Stimulated activated CD8-positive, alpha-beta memory T cell treated with anti-CD3 and anti-CD28 coated beads, Interleukin-12 subunit alpha, Interleukin-12 subunit beta, amount 100 ng/mL, for 1 hour (primary cell): Measurements from ENCODE around the gene CFAP74.

ENCODE experiments used
- DNase-seq: peaks from one replicate; pipeline ENCODE4 v3.0.0-alpha.2; 2020; ENCODE audit warnings: low read depth

Gene CFAP74

GRCh38 chr1:1916851-1917251 is 86.7 kb downstream of the CFAP74 start:
- no peak for DNase-seq

GRCh38 chr1:1915911-1916840 is 87.4 kb downstream of the CFAP74 start:
- DNase-seq = no peak

- DNase-seq = no peak
Measured at GRCh38 chr1:1914971-1915692, 88.5 kb downstream of the CFAP74 start, which contains the start of gene CALML6. TSS of gene CALML6 (plus strand) at chr1:1915260. CDS start at chr1:1915281, 21 bp downstream.

DNA sequence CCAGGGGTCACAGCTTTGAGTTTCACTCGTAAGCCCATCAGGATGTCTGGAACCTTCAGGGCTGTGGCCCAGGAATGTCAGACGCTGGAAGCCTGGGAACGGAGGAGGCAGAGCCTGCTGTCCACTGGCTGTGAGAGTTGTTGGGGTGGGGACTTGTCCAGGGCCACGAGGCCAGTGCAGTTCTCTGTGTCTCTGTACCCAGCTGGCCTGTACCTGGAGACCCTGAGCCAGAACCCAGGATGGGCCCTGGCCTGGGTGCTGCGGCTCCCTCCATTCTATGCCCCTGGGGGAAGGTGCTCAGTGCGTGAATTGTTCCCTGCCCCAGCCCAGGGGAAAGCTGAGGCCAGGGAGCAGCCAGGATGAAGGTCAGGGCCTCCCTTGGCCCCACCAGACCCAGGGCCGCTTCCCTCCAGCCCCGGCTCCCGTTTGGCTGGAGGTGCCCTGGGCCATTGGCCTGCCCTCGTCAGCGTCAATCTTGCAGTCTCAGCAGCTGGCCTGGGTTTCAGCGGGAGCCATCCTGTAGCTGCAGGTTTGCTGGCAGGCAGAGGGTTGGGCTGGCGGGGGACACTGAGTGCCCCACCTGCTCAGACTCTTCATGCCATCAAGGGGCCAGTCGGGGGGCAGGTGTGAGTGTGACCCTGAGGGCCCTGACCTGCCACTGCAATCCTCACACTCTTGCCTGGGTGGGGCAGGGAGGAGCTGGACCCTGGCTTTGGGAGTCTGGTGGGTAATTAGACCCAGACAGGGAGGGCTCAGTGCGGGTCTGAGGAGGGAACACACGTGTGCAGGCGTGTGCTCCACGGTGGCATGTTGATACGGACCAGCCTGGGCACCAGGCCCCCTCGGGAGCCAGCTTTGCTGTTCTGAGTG is 89.2 kb downstream of the CFAP74 start:
- DNase-seq = no peak

DNA sequence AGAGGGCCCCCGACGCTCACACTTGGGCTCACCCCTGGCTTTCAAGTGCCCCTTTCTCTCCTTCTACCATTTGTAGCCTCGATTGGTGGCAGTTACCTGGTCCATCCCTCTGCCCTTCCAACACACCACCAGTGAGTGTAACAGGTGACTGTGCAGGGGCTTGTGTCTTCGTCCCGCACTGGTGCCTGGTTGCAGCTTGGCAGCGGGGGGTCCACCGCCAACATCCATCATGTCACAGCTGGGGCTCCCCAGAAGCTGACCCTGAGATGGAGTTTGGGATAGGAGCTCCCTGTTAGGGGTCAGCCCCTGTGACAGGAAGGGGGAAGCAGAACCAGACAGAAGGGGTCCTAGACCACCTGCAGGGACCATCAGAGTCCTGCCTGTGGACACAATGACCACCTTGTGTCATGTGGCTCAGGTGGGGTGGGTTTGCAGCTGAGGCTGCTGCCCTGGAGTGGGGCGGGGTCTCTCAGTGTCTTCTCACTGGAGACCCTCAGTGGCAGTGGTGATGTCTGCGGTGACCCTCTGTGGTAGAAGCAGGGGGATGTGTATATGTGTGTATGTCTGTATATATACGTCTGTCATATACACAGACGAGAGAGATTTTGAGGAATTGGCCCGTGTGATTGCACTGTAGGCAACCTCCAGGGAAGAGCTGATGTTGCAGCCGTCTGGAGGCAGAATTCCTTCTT is 92.1 kb downstream of the CFAP74 start:
- no peak for DNase-seq

- no peak for DNase-seq
Measured at GRCh38 chr1:1910651-1911331, 92.8 kb downstream of the CFAP74 start.

DNA sequence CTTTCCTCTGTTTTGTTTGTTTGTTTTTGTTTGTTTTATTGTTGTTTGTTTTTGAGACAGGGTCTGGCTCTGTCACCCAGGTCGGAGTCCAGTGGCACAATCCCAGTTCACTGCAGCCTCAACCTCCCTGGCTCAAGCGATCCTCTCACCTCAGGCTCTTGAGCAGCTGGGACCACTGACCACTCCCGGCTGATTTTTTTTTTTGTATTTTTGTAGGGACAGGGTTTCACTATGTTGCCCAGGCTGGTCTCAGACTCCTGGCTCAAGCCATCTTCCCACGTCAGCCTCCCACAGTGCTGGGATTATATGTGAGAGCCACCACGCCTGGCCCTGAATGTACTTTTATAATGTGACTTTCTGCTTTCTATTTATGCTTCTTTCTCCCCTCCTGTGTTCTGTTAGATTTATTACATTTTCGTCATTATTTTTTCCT is 93.5 kb downstream of the CFAP74 start:
- no peak for DNase-seq

GRCh38 chr1:1908506-1908791 is 95.1 kb downstream of the CFAP74 start:
- DNase-seq = no peak

- no peak for DNase-seq
Measured at GRCh38 chr1:1907098-1907736, 96.4 kb downstream of the CFAP74 start.

DNA sequence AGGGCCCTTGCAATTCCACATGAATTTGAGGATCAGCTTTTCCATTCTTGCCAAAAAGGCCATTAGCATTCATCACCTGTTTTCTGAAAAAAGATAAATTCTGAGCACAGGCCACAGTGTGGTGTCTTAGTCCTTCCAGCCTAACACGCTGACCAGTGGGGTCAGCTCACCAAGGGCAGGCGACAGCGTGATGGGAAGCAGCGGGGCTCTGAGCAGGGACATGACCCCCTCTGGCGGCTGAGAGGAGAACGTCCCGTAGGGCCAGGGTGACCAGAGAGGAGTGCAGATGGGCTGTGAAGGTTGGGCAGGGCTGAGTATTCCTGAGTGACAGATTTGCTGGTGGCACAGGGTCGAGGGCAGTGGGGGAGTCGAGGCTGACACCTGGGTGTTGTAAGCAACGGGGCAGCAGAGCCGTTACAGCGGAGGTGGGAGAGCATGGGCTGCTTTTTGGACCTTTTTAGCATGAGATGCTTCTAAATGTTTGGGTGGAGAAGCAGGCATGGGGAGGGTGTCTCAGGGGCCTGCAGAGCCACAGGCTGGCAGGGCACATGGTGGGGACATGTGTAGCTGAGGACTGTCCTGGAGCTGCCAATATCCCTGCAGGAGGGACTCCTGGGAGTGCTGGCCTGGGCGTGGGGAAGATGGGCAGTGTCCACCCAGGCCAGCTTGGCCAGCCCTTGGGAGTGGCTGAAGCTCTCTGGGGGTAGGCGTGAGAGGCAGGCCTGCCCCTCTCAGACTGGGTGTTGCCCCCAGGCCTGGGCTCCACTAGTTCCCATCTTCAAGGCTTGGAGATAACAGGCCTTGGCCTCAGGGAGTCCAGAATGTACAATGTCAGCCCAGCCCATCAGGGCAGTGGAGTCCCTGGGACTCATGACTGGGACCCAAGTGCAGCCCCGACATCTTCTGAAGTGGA is 97.1 kb downstream of the CFAP74 start:
- DNase-seq = peak; percentile 50

DNA sequence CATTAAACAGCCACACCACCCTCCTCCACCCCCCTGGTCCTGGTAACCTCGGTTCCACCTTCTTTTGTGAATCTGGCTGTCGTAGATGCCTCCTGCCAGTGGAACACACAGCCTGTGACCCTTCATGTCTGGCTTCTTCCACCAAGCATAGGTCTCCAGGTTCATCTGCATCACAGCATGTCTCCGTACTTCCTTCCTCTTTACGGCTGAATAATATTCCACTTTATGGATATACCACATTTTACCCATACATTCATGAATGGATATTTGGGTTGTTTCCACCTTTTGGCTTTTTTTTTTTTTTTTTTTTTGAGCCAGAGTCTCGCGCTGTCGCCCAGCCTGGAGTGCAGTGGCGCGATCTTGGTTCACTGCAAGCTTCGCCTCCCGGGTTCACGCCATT is 100.4 kb downstream of the CFAP74 start:
- no peak for DNase-seq

DNA sequence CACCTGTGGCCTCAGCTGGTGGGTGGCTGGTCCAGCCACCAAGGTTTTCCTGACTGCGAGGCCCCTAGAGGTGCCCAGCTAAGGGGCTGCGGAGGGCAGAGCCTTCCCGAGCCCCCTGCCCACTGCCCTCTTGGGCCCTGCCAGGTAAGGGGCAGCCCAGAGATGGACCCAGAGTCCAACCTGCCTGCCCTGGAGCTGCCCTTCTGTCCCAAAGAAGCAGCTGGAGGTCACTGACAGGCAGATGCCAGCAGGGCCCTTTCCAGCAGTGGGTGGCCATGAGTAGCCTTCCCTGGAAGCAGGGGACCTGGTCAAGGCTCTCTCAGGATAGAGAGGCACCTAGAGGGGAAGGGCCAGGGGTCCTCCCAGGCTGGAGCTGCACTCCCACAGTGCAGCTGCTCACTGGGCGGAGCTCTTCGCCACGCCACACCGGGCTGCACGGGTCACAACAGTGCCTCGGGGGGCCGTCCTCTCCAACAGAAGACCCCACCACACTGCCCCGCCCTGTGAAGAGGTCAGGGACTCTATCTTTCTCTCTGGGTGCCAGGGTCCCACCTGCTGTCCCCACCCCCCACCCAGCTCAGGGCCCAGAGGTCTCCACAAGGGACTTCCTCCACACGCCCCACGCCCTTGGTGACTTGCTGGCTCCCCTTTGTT is 101.8 kb downstream of the CFAP74 start:
- DNase-seq = no peak

- no peak for DNase-seq
Measured at GRCh38 chr1:1900883-1901640, 102.5 kb downstream of the CFAP74 start.

- DNase-seq = no peak
Measured at GRCh38 chr1:1899967-1900327, 103.6 kb downstream of the CFAP74 start.

- no peak for DNase-seq
Measured at GRCh38 chr1:1899266-1899966, 104.2 kb downstream of the CFAP74 start.

DNA sequence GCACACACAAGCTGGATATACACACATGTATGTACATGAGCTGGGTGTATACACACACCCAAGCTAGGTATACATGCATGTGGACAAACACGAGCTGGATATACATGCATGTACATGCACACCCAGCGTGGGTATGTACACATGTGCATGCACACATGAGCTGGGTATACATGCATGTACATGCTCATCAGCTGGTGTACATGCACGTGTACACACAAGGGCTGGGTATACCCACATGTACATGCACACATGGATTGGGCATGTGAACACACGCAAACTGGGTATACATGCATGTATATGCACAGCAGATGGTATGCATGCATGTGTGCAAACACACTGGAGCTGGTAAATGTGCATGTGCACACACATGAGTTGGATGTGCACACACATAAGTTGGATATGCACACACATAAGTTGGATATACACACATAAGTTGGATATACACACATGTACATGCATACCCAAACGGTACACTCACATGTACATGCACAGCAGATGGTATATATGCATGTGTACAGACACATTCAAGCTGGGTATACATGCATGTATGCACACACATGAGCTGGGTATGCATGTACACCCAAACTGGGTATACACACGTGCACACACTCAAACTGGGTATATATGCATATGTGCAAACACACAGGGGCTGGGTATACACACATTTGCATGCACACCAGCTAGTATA is 105.2 kb downstream of the CFAP74 start:
- no peak for DNase-seq
